K562 (cell line): ENCODE data around the gene BARX2. TPM values are rescaled to one million over a fixed set of nuclear protein-coding genes. Genes with fewer than 3 reads are reported as not detected.

Source experiments
- ATAC-seq: fragments of 200-7000 bp; cut with Tn5 transposase; 3 replicates; pipeline ENCODE4 v1.9.1; 2020; ENCODE audit warnings: moderate library complexity
- BruUV-seq: library from RNA; stranded (reverse); fragments of 400-500 nt; replicated peaks from 2 replicates; lab custom pipeline; 2021; lab: Mats Ljungman, UMichigan
- CTCF ChIA-PET: fragments of 300-600 bp; formaldehyde crosslinking; extraction: SDS; loops from one replicate; lab custom pipeline; 2021; ENCODE audit warnings: low intra/inter-chr PET ratio; lab: Yijun Ruan, JAX
- POLR2A ChIA-PET: fragments of 300-600, 350-650 bp; sonication (Branson Sonifier 250); formaldehyde crosslinking; extraction: SDS; loops from one replicate; lab custom pipeline; 2021; ENCODE audit warnings: antibody characterized with exemption, inconsistent platforms; lab: Yijun Ruan, JAX
- DNase-seq, 4 experiments: peaks; one replicate each; pipeline versions ENCODE4 v3.0.0 to v3.0.0-alpha.2; 2011 to 2018; ENCODE audit warnings: low spot score in 3 of 4, mixed read lengths in 3 of 4; ENCODE audit errors: extremely low read depth in 1 of 4
- FAIRE-seq: peaks from 2 replicates; lab custom pipeline; 2011; peaks lifted over from hg19 to GRCh38; lab: Jason Lieb, UNC
- H2AFZ ChIP-seq: 2 replicates; pipeline ENCODE4 v1.6.0; 2011; ENCODE audit warnings: low read depth, low read length, control low read depth, inconsistent platforms
- H3K27ac ChIP-seq: fragments of 200-600 bp; 3 replicates; pipeline ENCODE4 v1.8.0; 2011; ENCODE audit warnings: low read depth, mild to moderate bottlenecking, control low read depth, inconsistent platforms, low read length, moderate library complexity, mixed read lengths; ENCODE audit errors: extremely low read depth
- H3K27me3 ChIP-seq, 2 experiments: fragments of 300-600 bp in 1 of 2; 2 replicates in 1 of 2; 3 replicates in 1 of 2; pipeline versions ENCODE4 v1.6.0 to v1.8.0; 2011; ENCODE audit warnings: inconsistent platforms in 2 of 2, low read length in 2 of 2, mild to moderate bottlenecking in 1 of 2, mixed read lengths in 1 of 2, moderate library complexity in 1 of 2; ENCODE audit not compliant: control insufficient read depth in 2 of 2, insufficient read depth in 2 of 2
- H3K36me3 ChIP-seq: fragments of 300-600 bp; 3 replicates; pipeline ENCODE4 v1.8.0; 2011; ENCODE audit warnings: mild to moderate bottlenecking, low read length, inconsistent platforms; ENCODE audit not compliant: control insufficient read depth, insufficient read depth
- H3K4me1 ChIP-seq, 2 experiments: fragments of 200-600 bp in 1 of 2; replicated peaks in 1 of 2; 2 replicates in 1 of 2; 3 replicates in 1 of 2; pipeline versions ENCODE4 v1.5.1 to v1.8.0; 2011; ENCODE audit warnings: inconsistent platforms in 2 of 2, low read length in 2 of 2, mild to moderate bottlenecking in 1 of 2, mixed read lengths in 1 of 2, moderate library complexity in 1 of 2; ENCODE audit not compliant: control insufficient read depth in 2 of 2, insufficient read depth in 2 of 2
- H3K4me2 ChIP-seq: 2 replicates; pipeline ENCODE4 v1.6.1; 2011; ENCODE audit warnings: low read length, control low read depth, inconsistent platforms, mixed read lengths; ENCODE audit not compliant: insufficient read depth
- H3K4me3 ChIP-seq: fragments of 200-600 bp; sonication (generic), shearing (Covaris generic); 2 replicates; pipeline ENCODE4 v1.5.1; 2016; ENCODE audit warnings: control low read depth, inconsistent platforms
- H3K79me2 ChIP-seq: fragments of 200-600 bp; 3 replicates; pipeline ENCODE4 v1.8.0; 2011; ENCODE audit warnings: low read length, inconsistent platforms; ENCODE audit not compliant: control insufficient read depth, insufficient read depth
- H3K9ac ChIP-seq, 2 experiments: 2 replicates each; pipeline versions ENCODE4 v1.6.0 to v1.6.1; 2011; ENCODE audit warnings: low read depth in 2 of 2, low read length in 2 of 2, control low read depth in 1 of 2, inconsistent platforms in 1 of 2, mild to moderate bottlenecking in 1 of 2, mixed read lengths in 1 of 2; ENCODE audit not compliant: insufficient read depth in 1 of 2
- H3K9me1 ChIP-seq: one replicate; pipeline ENCODE4 v1.6.0; 2011; ENCODE audit warnings: inconsistent platforms, mild to moderate bottlenecking, low read length, moderate library complexity; ENCODE audit not compliant: control insufficient read depth, insufficient read depth
- H3K9me3 ChIP-seq: replicated peaks from 2 replicates; pipeline ENCODE4 v1.5.1; 2011; ENCODE audit warnings: low read depth, low read length, inconsistent platforms; ENCODE audit not compliant: control insufficient read depth, insufficient read depth
- H4K20me1 ChIP-seq: replicated peaks from 2 replicates; pipeline ENCODE4 v1.6.1; 2011; ENCODE audit warnings: low read length, inconsistent platforms, mixed read lengths; ENCODE audit not compliant: control insufficient read depth, insufficient read depth
- COPS2 ChIP-seq: fragments of 450-650 bp; conservative IDR thresholded peaks from 2 replicates; pipeline ENCODE4 v1.6.1; 2016; ENCODE audit warnings: mild to moderate bottlenecking, moderate library complexity
- EP400 ChIP-seq: fragments of 450-650 bp; IDR thresholded peaks from 2 replicates; pipeline ENCODE4 v1.6.1; 2017; ENCODE audit warnings: antibody characterized with exemption, mild to moderate bottlenecking, moderate library complexity
- HMBOX1 ChIP-seq: sonication (generic); IDR thresholded peaks from 2 replicates; pipeline ENCODE4 v1.6.1; 2016
- JUN ChIP-seq, 2 experiments: sonication (generic) in 1 of 2; formaldehyde crosslinking in 1 of 2; IDR thresholded peaks; 2 replicates each; pipeline versions ENCODE4 v1.6.1 to v1.8.0; 2012 to 2022; ENCODE audit warnings: borderline replicate concordance in 2 of 2, mild to moderate bottlenecking in 2 of 2, improper control_type of control experiment in 1 of 2, low read depth in 1 of 2, low read length in 1 of 2, missing genetic modification reagents in 1 of 2
- MAFG ChIP-seq: fragments of 450-650 bp; conservative IDR thresholded peaks from 2 replicates; pipeline ENCODE4 v1.6.1; 2016; ENCODE audit warnings: missing genetic modification characterization, missing compliant biosample characterization
- whole genome bisulfite sequencing: fragments of 100-300 bp; shearing (Covaris generic); methylation state at CpG from one replicate; pipeline ENCODE4 v1.1.6; 2016; ENCODE audit warnings: low coverage, mixed read lengths; ENCODE audit not compliant: insufficient coverage; ENCODE audit errors: missing lambda C conversion rate; 5-methylcytosine and 5-hydroxymethylcytosine counted together
- in situ Hi-C: fragments of 300-500 bp; cut with MboI; formaldehyde crosslinking; loops from 4 replicates; pipeline ENCODE4 v1.15.0; 2018; ENCODE audit warnings: inconsistent platforms, mixed read lengths
- intact Hi-C: fragments of 100-400 bp; cut with micrococcal nuclease; formaldehyde crosslinking; loops from 2 replicates; pipeline ENCODE4 v1.14.2; 2022
- polyA plus RNA-seq, 8 experiments: library from polyadenylated mRNA; depleted of rRNA in 4 of 8; stranded (reverse) in 5 of 8; unstranded in 3 of 8; fragments of >200 nt; fragmentation: Nextera tagmentation in 2 of 8; fragmentation: Illumina TruSeq in 1 of 8; extraction: Ambion mirVana in 2 of 8; extraction: Trizol in 1 of 8; gene quantifications; 2 replicates each; pipeline versions ENCODE4 v1.2.1 to v1.2.3, GENCODE V29; 2011 to 2014; ENCODE audit warnings: inconsistent platforms in 1 of 8, missing spikeins in 1 of 8
- total RNA-seq, 7 experiments: library from RNA; depleted of rRNA in 6 of 7; stranded (reverse); fragments of >200 nt in 6 of 7; fragmentation: Illumina TruSeq in 2 of 7; extraction: Trizol in 2 of 7; gene quantifications; 2 replicates each; pipeline versions ENCODE4 v1.2.1 to v1.2.3, GENCODE V29; 2011 to 2021; ENCODE audit warnings: low replicate concordance in 1 of 7

BARX2 gene
- total and polyA plus RNA-seq, 9 of the 15 experiments (the other 6 are each of a cell fraction or from before 2014, with no cell fraction given): not detected

- H3K9ac ChIP-seq: no peak overlapping the region
- H3K27ac ChIP-seq: no peak overlapping the region
- ChIA-PET POLR2A (no interaction called here), CTCF (no interaction called here)
- H3K4me2 ChIP-seq: no peak overlapping the region
- no peaks in the 10 kb centered on the region for H3K9me3 ChIP-seq
- WGBS: 2% methylated on average over 3 of the region's 3 CpGs
- intact Hi-C loops (no loop called here), in situ Hi-C loops (no loop called here)
- ATAC-seq (no peak), FAIRE-seq (no peak), DNase-seq (no peak)
- no peaks in the 10 kb centered on the region for H3K79me2 ChIP-seq
- no TSS peak for BruUV-seq
- no peaks in the 10 kb centered on the region for H3K4me1 ChIP-seq
- H4K20me1 ChIP-seq: no peaks in the 10 kb centered on the region
- TF ChIP-seq JUN (IDR thresholded peaks at IDR 0.05; ENCODE audit: borderline replicate concordance, low read depth, low read length): no peak
- TF ChIP-seq JUN (CRISPR knock-in tag; IDR thresholded peaks at IDR 0.05; ENCODE audit: borderline replicate concordance): no peak
- no peak for TF ChIP-seq COPS2
- TF ChIP-seq EP400: no peak
- TF ChIP-seq MAFG (tag): no peak
- TF ChIP-seq HMBOX1: no peak
- H2AFZ ChIP-seq: no peak overlapping the region
- H3K9me1 ChIP-seq: no peaks in the 10 kb centered on the region
- no peaks in the 10 kb centered on the region for H3K36me3 ChIP-seq
- H3K27me3 ChIP-seq: peaks cover 8 to 48% of the 10 kb centered on the region in 2 experiments; a peak in 4 of 5 replicates
- H3K4me3 ChIP-seq: no peak overlapping the region
Measured at GRCh38 chr11:129370715-129371114, 4.9 kb upstream of the BARX2 start.
